GM12872 (cell line): ENCODE data around the gene GNAL.

ENCODE experiments used
- CTCF ChIP-seq: IDR thresholded peaks from 3 replicates; pipeline ENCODE4 v1.5.1; 2011; ENCODE audit warnings: low read depth, mild to moderate bottlenecking, low read length, moderate library complexity; ENCODE audit not compliant: insufficient read depth

GNAL gene

GRCh38 chr18:11906926-11907874, 218.1 kb downstream of the GNAL start:
- no peak for TF ChIP-seq CTCF

- TF ChIP-seq CTCF = no peak
Observed at GRCh38 chr18:11908182-11909060, 219.4 kb downstream of the GNAL start, which contains the start of gene MPPE1. MPPE1 (minus strand) TSS chr18:11908317; CDS start chr18:11897264, 11,053 bp downstream.

GRCh38 chr18:11909061-11909455, 220.0 kb downstream of the GNAL start:
- no peak for TF ChIP-seq CTCF

GRCh38 chr18:11909591-11910026, 220.5 kb downstream of the GNAL start:
- TF ChIP-seq CTCF = no peak

GRCh38 chr18:11923450-11923849, 234.4 kb downstream of the GNAL start:
- no peak for TF ChIP-seq CTCF

GRCh38 chr18:11925800-11926481, 236.9 kb downstream of the GNAL start:
- no peak for TF ChIP-seq CTCF

- no peak for TF ChIP-seq CTCF
Observed at GRCh38 chr18:11927497-11927896, 238.4 kb downstream of the GNAL start.
